Astrocyte of the cerebellum (primary cell): ENCODE measurements around the gene S100A10.

Source experiments
- DNase-seq: peaks from one replicate; pipeline ENCODE4 v3.0.0-alpha.2; 2011; ENCODE audit warnings: low read depth
- H3K4me3 ChIP-seq: 2 replicates; pipeline ENCODE4 v1.5.1; 2011; ENCODE audit warnings: mild to moderate bottlenecking, low read depth, low read length, moderate library complexity
- CTCF ChIP-seq: IDR thresholded peaks from 2 replicates; pipeline ENCODE4 v1.5.1; 2012; ENCODE audit warnings: low read length, low read depth, moderate library complexity, mild to moderate bottlenecking; ENCODE audit errors: missing control alignments
- in situ Hi-C: cut with HindIII; loops from 2 replicates; pipeline ENCODE4 v1.10.0; 2017; ENCODE audit warnings: low sequenced_read_pairs

S100A10 gene, protein sequence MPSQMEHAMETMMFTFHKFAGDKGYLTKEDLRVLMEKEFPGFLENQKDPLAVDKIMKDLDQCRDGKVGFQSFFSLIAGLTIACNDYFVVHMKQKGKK

DNA sequence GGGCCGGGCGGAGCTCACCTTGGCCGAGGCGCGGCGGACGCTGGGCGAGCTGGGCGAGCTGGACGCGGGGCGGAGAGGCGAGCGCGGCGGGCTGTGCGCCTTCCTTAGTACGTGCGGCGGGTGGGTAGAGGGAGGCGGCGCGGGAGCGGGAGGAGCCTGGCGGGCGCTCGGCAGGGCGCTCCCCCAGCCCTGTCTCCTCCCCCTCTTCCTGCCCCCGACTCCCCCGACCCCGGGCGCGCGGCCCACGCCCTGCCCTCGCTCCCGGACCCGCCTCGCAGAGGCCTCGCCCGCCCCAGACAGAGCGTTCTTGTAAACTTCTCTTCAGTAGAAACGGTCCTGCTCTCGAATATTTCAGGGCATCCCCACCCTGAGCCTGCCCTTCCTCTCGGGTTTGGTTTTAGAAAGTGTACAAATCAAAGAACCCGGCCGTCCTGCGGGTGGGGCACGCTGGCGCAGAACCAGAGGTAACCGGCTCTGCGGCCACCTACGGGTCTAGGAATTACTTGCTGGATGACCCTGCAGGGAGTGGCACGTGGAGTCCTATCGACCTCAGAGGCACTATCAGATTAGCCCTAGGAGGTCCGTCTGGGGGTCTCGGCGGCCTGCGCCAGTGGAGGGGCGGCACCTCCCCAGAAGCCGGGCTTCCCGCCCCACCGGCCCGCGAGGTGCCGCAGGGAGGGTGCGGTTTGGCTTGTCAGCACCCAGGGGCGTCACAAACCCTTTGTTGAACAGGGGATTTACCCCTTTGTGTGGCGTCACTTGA, at the start of gene S100A10:
Gene S100A10, minus strand, starts transcription at position 126 of the 763 bp plus-strand sequence. CDS start 7,629 bp downstream, outside the sequence.
- peak within 1 kb of the TSS; percentile 96 for H3K4me3 ChIP-seq
- TF ChIP-seq CTCF, result no peak
- in situ Hi-C loops, result no loop called here
- DNase-seq, result no peak

DNA sequence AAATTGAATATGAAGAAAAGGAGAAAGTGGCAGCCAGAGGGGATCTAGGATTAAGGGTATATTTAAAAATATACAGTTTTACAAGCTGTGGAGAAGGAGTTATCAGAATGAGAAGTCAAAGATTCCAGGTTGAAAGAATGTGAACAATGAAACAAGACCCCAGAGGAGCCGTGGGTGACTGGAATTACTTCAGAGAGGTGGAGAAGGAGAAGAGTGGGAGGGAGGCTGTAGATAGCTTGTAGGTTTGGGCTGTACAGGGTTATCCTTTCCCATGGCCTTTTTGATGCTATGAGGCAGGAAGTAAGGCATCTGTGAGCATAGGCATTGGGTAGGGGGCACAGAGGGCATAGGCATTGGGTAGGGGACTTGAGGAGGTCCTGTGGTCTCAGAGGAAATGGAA, 48.4 kb upstream of the S100A10 start:
- no peak for TF ChIP-seq CTCF
- in situ Hi-C loops, result no loop called here
- H3K4me3 ChIP-seq, result no peak overlapping the region
- no peak for DNase-seq

DNA sequence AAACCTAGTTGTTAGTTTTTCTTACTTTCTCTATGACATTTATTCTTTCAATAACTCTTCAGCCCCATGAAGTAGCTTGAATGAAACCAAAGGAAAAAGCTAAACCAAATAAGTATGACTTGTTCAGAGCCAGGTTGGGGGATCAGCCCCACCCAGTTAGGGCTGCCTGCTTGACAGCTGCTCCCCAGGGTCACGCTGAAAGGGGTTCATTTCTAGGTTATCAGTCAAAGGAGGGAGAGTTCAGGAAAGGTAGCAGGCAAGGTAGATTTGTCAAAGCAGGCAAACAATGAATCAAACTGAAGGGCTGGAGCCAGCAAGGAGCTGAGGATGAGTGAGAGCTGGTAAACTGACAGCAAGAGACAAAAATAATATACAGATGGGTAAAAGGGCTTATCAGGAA, 46.2 kb upstream of the S100A10 start:
- in situ Hi-C loops, result no loop called here
- no peak for DNase-seq
- H3K4me3 ChIP-seq, result no peak overlapping the region
- no peak for TF ChIP-seq CTCF

DNA sequence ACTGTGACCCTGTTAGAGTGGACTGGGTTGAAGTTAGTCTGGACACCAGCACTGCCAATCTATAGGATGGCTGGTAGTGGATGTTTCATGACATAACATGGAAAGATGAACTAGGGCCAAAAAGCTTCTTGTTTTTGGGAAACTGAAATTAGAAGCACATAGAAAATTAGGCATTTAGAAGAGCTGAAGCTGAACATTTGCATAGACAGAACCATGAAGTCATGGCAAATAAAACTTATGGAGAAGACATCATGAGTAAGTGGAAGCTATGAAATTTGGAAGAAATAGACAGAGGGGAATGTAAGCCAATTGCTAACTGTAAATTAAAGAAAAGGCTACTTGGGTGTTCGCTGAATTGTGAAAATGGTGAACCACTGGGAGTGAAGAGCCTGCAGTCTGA, 45.8 kb upstream of the S100A10 start:
- in situ Hi-C loops, result no loop called here
- no peak overlapping the region for H3K4me3 ChIP-seq
- no peak for DNase-seq
- no peak for TF ChIP-seq CTCF

DNA sequence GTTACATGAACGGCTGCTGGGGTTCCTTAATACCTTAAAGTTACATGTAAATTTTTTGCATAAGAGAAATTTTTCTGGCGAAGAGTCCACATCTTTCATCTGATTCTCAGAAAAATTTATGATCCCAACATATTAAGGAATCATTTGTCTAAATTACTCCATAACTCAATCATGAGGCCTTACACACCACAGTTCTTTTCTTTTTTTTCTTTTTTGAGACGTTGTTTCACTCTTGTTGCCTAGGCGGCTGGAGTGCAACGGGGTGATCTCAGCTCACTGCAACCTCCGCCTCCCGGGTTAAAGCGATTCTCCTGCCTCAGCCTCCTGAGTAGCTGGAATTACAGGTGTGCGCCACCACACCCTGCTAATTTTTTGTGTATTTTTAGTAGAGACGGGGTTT, 45.2 kb upstream of the S100A10 start:
- TF ChIP-seq CTCF, result no peak
- no peak overlapping the region for H3K4me3 ChIP-seq
- no peak for DNase-seq
- in situ Hi-C loops, result no loop called here

GRCh38 chr1:152036267-152037216, 42.9 kb upstream of the S100A10 start, which contains the start of gene S100A11:
Gene S100A11, minus strand, starts transcription at chr1:152037004. Its CDS starts 89 bp downstream, at chr1:152036915.
- H3K4me3 ChIP-seq, result peak within 1 kb of the TSS; percentile 90
- TF ChIP-seq CTCF, result no peak
- in situ Hi-C loops, result no loop called here
- DNase-seq, result peak; percentile 64
